Measurements from ENCODE around the gene RAPGEF3. TPM values are rescaled to one million over a fixed set of nuclear protein-coding genes. Genes with fewer than 3 reads are reported as not detected.
A peak's percentile ranks its signal among the peaks of the same experiment; 100 is the strongest.

RAPGEF3 gene
- total and polyA plus RNA-seq, 9 donors, result 16.9 to 132 (median 83.5) TPM

- no peak overlapping the region for H3K4me3 ChIP-seq
- WGBS, 3 donors, result 71 to 75% (median 73%) methylated on average over 10 of the region's 10 CpGs
- no peak for DNase-seq
- no peak overlapping the region for H3K27ac ChIP-seq
- H3K9me3 ChIP-seq, result no peaks in the 10 kb centered on the region
- H3K36me3 ChIP-seq, result no peaks in the 10 kb centered on the region
- no peaks in the 10 kb centered on the region for H3K27me3 ChIP-seq
- no peaks in the 10 kb centered on the region for H3K4me1 ChIP-seq (ENCODE audit: insufficient read depth)
- TF ChIP-seq, protein P1, sequence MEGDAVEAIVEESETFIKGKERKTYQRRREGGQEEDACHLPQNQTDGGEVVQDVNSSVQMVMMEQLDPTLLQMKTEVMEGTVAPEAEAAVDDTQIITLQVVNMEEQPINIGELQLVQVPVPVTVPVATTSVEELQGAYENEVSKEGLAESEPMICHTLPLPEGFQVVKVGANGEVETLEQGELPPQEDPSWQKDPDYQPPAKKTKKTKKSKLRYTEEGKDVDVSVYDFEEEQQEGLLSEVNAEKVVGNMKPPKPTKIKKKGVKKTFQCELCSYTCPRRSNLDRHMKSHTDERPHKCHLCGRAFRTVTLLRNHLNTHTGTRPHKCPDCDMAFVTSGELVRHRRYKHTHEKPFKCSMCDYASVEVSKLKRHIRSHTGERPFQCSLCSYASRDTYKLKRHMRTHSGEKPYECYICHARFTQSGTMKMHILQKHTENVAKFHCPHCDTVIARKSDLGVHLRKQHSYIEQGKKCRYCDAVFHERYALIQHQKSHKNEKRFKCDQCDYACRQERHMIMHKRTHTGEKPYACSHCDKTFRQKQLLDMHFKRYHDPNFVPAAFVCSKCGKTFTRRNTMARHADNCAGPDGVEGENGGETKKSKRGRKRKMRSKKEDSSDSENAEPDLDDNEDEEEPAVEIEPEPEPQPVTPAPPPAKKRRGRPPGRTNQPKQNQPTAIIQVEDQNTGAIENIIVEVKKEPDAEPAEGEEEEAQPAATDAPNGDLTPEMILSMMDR (IDR thresholded peaks at IDR 0.05), result peak in 1 of 3 donors; percentile 6
- no peak for TF ChIP-seq EP300 (IDR thresholded peaks at IDR 0.05)
- no peak for TF ChIP-seq POLR2A (IDR thresholded peaks at IDR 0.05)
- intact Hi-C loops (cut with DNase I), result loop anchor here in 2 of 4 donors (2.0 to 5.0 kb wide), 3 partner anchors 33 to 37 kb away; partner anchors contain the start of gene RPAP3 (in 1 of the 2)
These were observed 14.6 kb downstream of the RAPGEF3 start for GRCh38 chr12:47744005-47744651.

DNA sequence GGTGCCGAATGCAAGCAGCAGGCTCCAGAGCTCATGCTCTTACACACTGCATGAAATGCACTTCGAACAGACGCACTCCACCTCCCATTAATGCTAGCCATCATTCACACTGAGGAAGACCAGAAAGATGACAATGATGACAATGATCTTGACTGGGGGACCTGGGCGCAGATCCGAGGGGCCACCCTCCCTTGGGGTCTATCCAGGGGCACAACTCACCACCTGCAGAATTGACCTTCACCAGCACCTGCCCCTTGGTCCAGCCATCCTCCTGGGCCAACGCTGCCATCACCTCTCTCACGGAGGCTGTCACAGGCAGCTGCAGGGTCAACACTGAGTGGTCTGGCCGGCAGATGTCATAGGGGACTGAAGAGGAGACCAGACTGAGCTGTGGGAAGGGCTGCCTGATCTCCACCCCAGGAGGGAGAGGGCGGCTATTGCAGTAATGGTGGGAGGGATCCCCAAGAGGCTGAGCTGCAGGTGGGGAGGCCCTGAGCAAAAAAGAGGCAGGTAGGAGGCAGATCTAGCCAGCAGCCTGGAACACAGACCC, 15.3 kb downstream of the RAPGEF3 start:
- Histone ChIP-seq H3K9me3 (no peaks in the 10 kb centered on the region), H3K27ac (no peak overlapping the region), H3K36me3 (no peaks in the 10 kb centered on the region), H3K27me3 (no peaks in the 10 kb centered on the region), H3K4me1 (ENCODE audit: insufficient read depth) (peaks cover 3% of the 10 kb centered on the region), H3K4me3 (no peak overlapping the region)
- intact Hi-C loops (cut with DNase I), result loop anchor here in 2 of 4 donors (2.0 to 5.0 kb wide), 3 partner anchors 34 to 95 kb away; partner anchors contain the start of gene RPAP3 (in 1 of the 2)
- 87 to 90% (median 88%) methylated on average over 9 of the region's 9 CpGs for WGBS, 3 donors
- TF ChIP-seq, protein P1 (IDR thresholded peaks at IDR 0.05), result no peak
- TF ChIP-seq POLR2A (IDR thresholded peaks at IDR 0.05) (no peak), EP300 (IDR thresholded peaks at IDR 0.05) (no peak)
- no peak for DNase-seq

- H3K4me1 ChIP-seq (ENCODE audit: insufficient read depth), result peaks cover 12% of the 10 kb centered on the region
These were observed 16.3 kb downstream of the RAPGEF3 start for GRCh38 chr12:47742253-47742825.

GRCh38 chr12:47741340-47741703, 17.4 kb downstream of the RAPGEF3 start:
- H3K27ac ChIP-seq, result peak overlapping the region; percentile 51 to 52
- peak in 4 of 5 donors; percentile 47 to 78 (median 68) for DNase-seq
- TF ChIP-seq, protein P1 (IDR thresholded peaks at IDR 0.05), result no peak
- no peak for TF ChIP-seq EP300 (IDR thresholded peaks at IDR 0.05)
- TF ChIP-seq POLR2A (IDR thresholded peaks at IDR 0.05), result no peak
- no peaks in the 10 kb centered on the region for H3K9me3 ChIP-seq
- no peak overlapping the region for H3K4me3 ChIP-seq
- peaks cover 18% of the 10 kb centered on the region for H3K4me1 ChIP-seq (ENCODE audit: insufficient read depth)
- no peaks in the 10 kb centered on the region for H3K36me3 ChIP-seq
- intact Hi-C loops (cut with DNase I), result loop anchor here in 2 of 4 donors (5.0 kb wide), 2 partner anchors 34 to 36 kb away; partner anchors contain the start of gene RPAP3 (in 1 of the 2)
- H3K27me3 ChIP-seq, result no peaks in the 10 kb centered on the region
- WGBS, 3 donors, result 48 to 50% (median 49%) methylated on average over 4 of the region's 4 CpGs

More at GRCh38 chr12:47742253-47742825, 16.3 kb downstream of the RAPGEF3 start:
- no peak for TF ChIP-seq EP300 (IDR thresholded peaks at IDR 0.05)
- TF ChIP-seq, protein P1 (IDR thresholded peaks at IDR 0.05), result peak; percentile 65 to 95 (median 93)
- Histone ChIP-seq H3K9me3 (no peaks in the 10 kb centered on the region), H3K36me3 (no peaks in the 10 kb centered on the region), H3K4me3 (no peak overlapping the region), H3K27ac (peak overlapping the region in 1 of 2 donors; percentile 51), H3K27me3 (no peaks in the 10 kb centered on the region)
- intact Hi-C loops (cut with DNase I), result loop anchor here in 2 of 4 donors (2.0 to 5.0 kb wide), 3 partner anchors 35 to 96 kb away; partner anchors contain the start of gene RPAP3 (in 1 of the 2)
- DNase-seq, result peak in 4 of 5 donors; percentile 68 to 77 (median 74)
- 77 to 82% (median 82%) methylated on average over 7 of the region's 7 CpGs for WGBS, 3 donors
